GM13977 (cell line): ENCODE results near the gene MS4A6E.
A peak's percentile ranks its signal among the peaks of the same experiment; 100 is the strongest.

Experiments used
- DNase-seq: peaks from one replicate; pipeline ENCODE4 v3.0.0; 2012; ENCODE audit warnings: low spot score
- CTCF ChIP-seq: IDR thresholded peaks from 2 replicates; pipeline ENCODE4 v1.5.1; 2012; ENCODE audit warnings: mild to moderate bottlenecking, control low read depth; ENCODE audit not compliant: insufficient read depth; ENCODE audit errors: extremely low read depth, missing control alignments
- in situ Hi-C: fragments of 300-500 bp; cut with MboI; formaldehyde crosslinking; loops from one replicate; pipeline ENCODE4 v1.12.0; 2022; ENCODE audit warnings: low sequenced_read_pairs, low pct_unique_long_range_greater_than_20kb, mixed read lengths, inconsistent platforms; ENCODE audit not compliant: unreplicated experiment

The MS4A6E gene

GRCh38 chr11:60376601-60377000 is 49.5 kb downstream of the MS4A6E start:
- no peak for DNase-seq
- no peak for TF ChIP-seq CTCF
- in situ Hi-C loops, result no loop called here

GRCh38 chr11:60377401-60378136 is 50.5 kb downstream of the MS4A6E start:
- no peak for TF ChIP-seq CTCF
- peak; percentile 39 for DNase-seq
- in situ Hi-C loops, result no loop called here

GRCh38 chr11:60378354-60378753 is 51.3 kb downstream of the MS4A6E start, which contains the start of gene MS4A7:
MS4A7 (plus strand) TSS chr11:60378532; CDS start chr11:60383142, 4,610 bp downstream.
- peak; percentile 65 for DNase-seq
- in situ Hi-C loops, result no loop called here
- TF ChIP-seq CTCF, result no peak

- in situ Hi-C loops, result no loop called here
- no peak for TF ChIP-seq CTCF
- DNase-seq, result peak; percentile 49
These were observed 62.3 kb downstream of the MS4A6E start for GRCh38 chr11:60389279-60389910.

- DNase-seq, result no peak
- in situ Hi-C loops, result no loop called here
- no peak for TF ChIP-seq CTCF
These were observed 63.4 kb downstream of the MS4A6E start for GRCh38 chr11:60390419-60390818.
